Tibial nerve (tissue), 3 donors: ENCODE measurements around the gene KCNH1.

ENCODE experiments used
- POLR2A ChIP-seq, 2 donors: fragments of 450-650 bp; IDR thresholded peaks; one replicate each; pipeline ENCODE4 v1.6.1; 2017; ENCODE audit warnings: antibody characterized with exemption in 2 of 2, mild to moderate bottlenecking in 2 of 2, moderate library complexity in 2 of 2
- TF ChIP-seq, protein P1 (sequence below), 5 experiments: fragments of 200-600 bp in 3 of 5; fragments of 450-650 bp in 2 of 5; sonication (generic) in 3 of 5; IDR thresholded peaks; one replicate each; pipeline ENCODE4 v1.5.1; 2016 to 2019; ENCODE audit warnings: antibody characterized with exemption in 5 of 5, mild to moderate bottlenecking in 3 of 5, moderate library complexity in 2 of 5

DNA sequence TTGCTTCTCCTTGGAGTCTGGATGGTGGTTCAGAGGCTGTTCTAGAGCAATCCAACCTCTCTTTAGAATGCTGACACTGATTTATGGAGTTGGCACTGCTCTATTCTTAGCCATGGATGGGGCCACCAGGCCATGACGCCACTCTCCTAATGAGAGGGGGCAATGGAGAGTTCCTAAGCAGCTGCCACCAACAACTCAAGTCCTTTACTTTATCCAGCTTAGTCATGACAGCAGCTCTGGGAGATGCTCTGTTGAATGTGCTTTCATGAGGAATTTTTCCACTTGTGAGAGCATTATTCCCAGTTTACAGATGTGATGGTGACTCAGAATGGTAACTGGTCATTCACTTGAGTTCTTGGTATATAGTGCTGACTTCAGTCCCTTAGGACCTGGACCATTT lies 438.9 kb downstream of the KCNH1 start:
- TF ChIP-seq, protein P1, sequence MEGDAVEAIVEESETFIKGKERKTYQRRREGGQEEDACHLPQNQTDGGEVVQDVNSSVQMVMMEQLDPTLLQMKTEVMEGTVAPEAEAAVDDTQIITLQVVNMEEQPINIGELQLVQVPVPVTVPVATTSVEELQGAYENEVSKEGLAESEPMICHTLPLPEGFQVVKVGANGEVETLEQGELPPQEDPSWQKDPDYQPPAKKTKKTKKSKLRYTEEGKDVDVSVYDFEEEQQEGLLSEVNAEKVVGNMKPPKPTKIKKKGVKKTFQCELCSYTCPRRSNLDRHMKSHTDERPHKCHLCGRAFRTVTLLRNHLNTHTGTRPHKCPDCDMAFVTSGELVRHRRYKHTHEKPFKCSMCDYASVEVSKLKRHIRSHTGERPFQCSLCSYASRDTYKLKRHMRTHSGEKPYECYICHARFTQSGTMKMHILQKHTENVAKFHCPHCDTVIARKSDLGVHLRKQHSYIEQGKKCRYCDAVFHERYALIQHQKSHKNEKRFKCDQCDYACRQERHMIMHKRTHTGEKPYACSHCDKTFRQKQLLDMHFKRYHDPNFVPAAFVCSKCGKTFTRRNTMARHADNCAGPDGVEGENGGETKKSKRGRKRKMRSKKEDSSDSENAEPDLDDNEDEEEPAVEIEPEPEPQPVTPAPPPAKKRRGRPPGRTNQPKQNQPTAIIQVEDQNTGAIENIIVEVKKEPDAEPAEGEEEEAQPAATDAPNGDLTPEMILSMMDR (IDR thresholded peaks at IDR 0.05), result no peak
- TF ChIP-seq POLR2A (IDR thresholded peaks at IDR 0.05), result no peak
